M059J (cell line): ENCODE results near the gene SIPA1L3. TPM values are rescaled to one million over a fixed set of nuclear protein-coding genes. Genes with fewer than 3 reads are reported as not detected.

Experiments used
- DNase-seq: peaks from one replicate; pipeline ENCODE4 v3.0.0-alpha.2; 2012; ENCODE audit warnings: low read depth
- total RNA-seq: library from RNA; depleted of rRNA; stranded (reverse); fragments of >200 nt; shearing (Covaris generic); gene quantifications from 2 replicates; pipeline ENCODE4 v1.2.3, GENCODE V29; 2014

The SIPA1L3 gene
- total RNA-seq, 1 experiment from 2014 or later = 22.7 TPM

GRCh38 chr19:38042132-38042531 is 135.1 kb downstream of the SIPA1L3 start:
- DNase-seq = no peak

GRCh38 chr19:38043649-38044144 is 136.7 kb downstream of the SIPA1L3 start:
- no peak for DNase-seq

- peak; percentile 46 for DNase-seq
These were observed 137.5 kb downstream of the SIPA1L3 start for GRCh38 chr19:38044267-38045111.

GRCh38 chr19:38045554-38046253 is 138.7 kb downstream of the SIPA1L3 start:
- no peak for DNase-seq

GRCh38 chr19:38046254-38047048 is 139.4 kb downstream of the SIPA1L3 start:
- DNase-seq = no peak

- no peak for DNase-seq
These were observed 140.0 kb downstream of the SIPA1L3 start for GRCh38 chr19:38047049-38047438.

GRCh38 chr19:38047641-38048040 is 140.6 kb downstream of the SIPA1L3 start:
- DNase-seq = no peak

- no peak for DNase-seq
These were observed 142.2 kb downstream of the SIPA1L3 start for GRCh38 chr19:38049105-38049649.

GRCh38 chr19:38055010-38055409 is 148.0 kb downstream of the SIPA1L3 start:
- no peak for DNase-seq

- DNase-seq = no peak
These were observed 148.9 kb downstream of the SIPA1L3 start for GRCh38 chr19:38055655-38056521.

- DNase-seq = no peak
These were observed 149.6 kb downstream of the SIPA1L3 start for GRCh38 chr19:38056646-38057045.

- no peak for DNase-seq
These were observed 151.1 kb downstream of the SIPA1L3 start for GRCh38 chr19:38057959-38058690.

- DNase-seq = no peak
These were observed 152.9 kb downstream of the SIPA1L3 start for GRCh38 chr19:38059897-38060296.

- no peak for DNase-seq
These were observed 153.3 kb downstream of the SIPA1L3 start for GRCh38 chr19:38060331-38060730.

- DNase-seq = peak; percentile 89
These were observed 154.3 kb downstream of the SIPA1L3 start for GRCh38 chr19:38061294-38061693.

- no peak for DNase-seq
These were observed 156.2 kb downstream of the SIPA1L3 start for GRCh38 chr19:38062959-38063761.

- DNase-seq = no peak
These were observed 156.9 kb downstream of the SIPA1L3 start for GRCh38 chr19:38063928-38064327.

- no peak for DNase-seq
These were observed 157.8 kb downstream of the SIPA1L3 start for GRCh38 chr19:38064661-38065425.
